CD4-positive, alpha-beta T cell treated with Interleukin-21 for 1 hour (primary cell): ENCODE results near the gene ZNF792.
"Not testable (repeated sequence)": the region's sequence is repeated elsewhere in the genome, so short reads cannot be mapped to it uniquely, and the experiment has no call there.

ENCODE experiments used
- DNase-seq: peaks from one replicate; pipeline ENCODE4 v3.0.0-alpha.2; 2020

ZNF792 gene

GRCh38 chr19:34920090-34920786 is 43.8 kb downstream of the ZNF792 start:
- not testable (repeated sequence) for DNase-seq

GRCh38 chr19:34918190-34918589 is 45.8 kb downstream of the ZNF792 start:
- DNase-seq, result no peak

- not testable (repeated sequence) for DNase-seq
Observed at GRCh38 chr19:34917144-34917543, 46.9 kb downstream of the ZNF792 start.

- no peak for DNase-seq
Observed at GRCh38 chr19:34910770-34911169, 53.3 kb downstream of the ZNF792 start.
